Stimulated activated CD4-positive, alpha-beta T cell treated with anti-CD3 and anti-CD28 coated beads, Interleukin-12 subunit alpha, Interleukin-12 subunit beta, amount 100 ng/mL, for 4 hours (primary cell): ENCODE results near the gene FRMD6.
"Not testable (repeated sequence)": the region's sequence is repeated elsewhere in the genome, so short reads cannot be mapped to it uniquely, and the experiment has no call there.

Experiments used
- DNase-seq: peaks from one replicate; pipeline ENCODE4 v3.0.0-alpha.2; 2020

The FRMD6 gene

GRCh38 chr14:51633298-51633697, 18.4 kb upstream of the FRMD6 start:
- DNase-seq: not testable (repeated sequence)

GRCh38 chr14:51636109-51636508, 15.6 kb upstream of the FRMD6 start:
- no peak for DNase-seq

- DNase-seq: no peak
These were observed 13.4 kb upstream of the FRMD6 start for GRCh38 chr14:51638071-51638944.

GRCh38 chr14:51639668-51640316, 11.9 kb upstream of the FRMD6 start:
- DNase-seq: no peak

- DNase-seq: no peak
These were observed 8.6 kb upstream of the FRMD6 start for GRCh38 chr14:51643140-51643539.

- DNase-seq: no peak
These were observed 7.3 kb upstream of the FRMD6 start for GRCh38 chr14:51644217-51644933.

- no peak for DNase-seq
These were observed 3.4 kb upstream of the FRMD6 start for GRCh38 chr14:51648296-51648695.

GRCh38 chr14:51650716-51651387, 858 bp upstream of the FRMD6 start:
- no peak for DNase-seq

- DNase-seq: peak; percentile 21
These were observed 713 bp downstream of the FRMD6 start for GRCh38 chr14:51652168-51653078.

- DNase-seq: no peak
These were observed 1.5 kb downstream of the FRMD6 start for GRCh38 chr14:51653079-51653774.

GRCh38 chr14:51653775-51654532, 2.2 kb downstream of the FRMD6 start:
- no peak for DNase-seq

- no peak for DNase-seq
These were observed 2.8 kb downstream of the FRMD6 start for GRCh38 chr14:51654533-51654845.

- no peak for DNase-seq
These were observed 6.1 kb downstream of the FRMD6 start for GRCh38 chr14:51657762-51658161.

GRCh38 chr14:51658441-51659173, 6.9 kb downstream of the FRMD6 start:
- no peak for DNase-seq

GRCh38 chr14:51660741-51661140, 9.0 kb downstream of the FRMD6 start:
- no peak for DNase-seq

- DNase-seq: no peak
These were observed 9.8 kb downstream of the FRMD6 start for GRCh38 chr14:51661504-51661903.

GRCh38 chr14:51663783-51664326, 12.1 kb downstream of the FRMD6 start:
- DNase-seq: no peak

GRCh38 chr14:51666070-51666469, 14.4 kb downstream of the FRMD6 start:
- DNase-seq: no peak

GRCh38 chr14:51666826-51667225, 15.1 kb downstream of the FRMD6 start:
- no peak for DNase-seq

- DNase-seq: no peak
These were observed 17.2 kb downstream of the FRMD6 start for GRCh38 chr14:51668870-51669269.
